Measurements from ENCODE around the gene BARD1. TPM values are rescaled to one million over a fixed set of nuclear protein-coding genes. Genes with fewer than 3 reads are reported as not detected.

The BARD1 gene
- total RNA-seq, 1 experiment from 2014 or later: 20.0 TPM

GRCh38 chr2:214750529-214750928, 59.0 kb downstream of the BARD1 start:
- no peak overlapping the region for H3K4me2 ChIP-seq (ENCODE audit: low read length)
- no TSS peak for BruUV-seq (replicated peaks)
- H3K36me3 ChIP-seq (ENCODE audit: low read depth, low read length): peaks cover 21% of the 10 kb centered on the region; the same call in 1 of the 2 replicates
- no peaks in the 10 kb centered on the region for H3K9me2 ChIP-seq (replicated peaks; ENCODE audit: low read length)
- no peaks in the 10 kb centered on the region for H3K27me3 ChIP-seq (ENCODE audit: low read length)
- CTCF ChIA-PET: no interaction called here
- no peak for TF ChIP-seq EZH2phosphoT487 (IDR thresholded peaks at IDR 0.05; ENCODE audit: borderline replicate concordance, low read length)
- no peak for TF ChIP-seq CTCF (conservative IDR thresholded peaks at IDR 0.05; ENCODE audit: low read depth, low read length)
- no peak for TF ChIP-seq EZH2 (IDR thresholded peaks at IDR 0.05; ENCODE audit: low read length, unreplicated experiment)
- H3K79me2 ChIP-seq (ENCODE audit: low read length): no peaks in the 10 kb centered on the region; the same call in 1 of the 2 replicates
- no peak overlapping the region for H3K9ac ChIP-seq (ENCODE audit: low read length)
- no peak overlapping the region for H2AFZ ChIP-seq (ENCODE audit: low read length)
- H3K9me3 ChIP-seq (ENCODE audit: low read length): no peaks in the 10 kb centered on the region
- POLR2A ChIA-PET (ENCODE audit: unreplicated experiment): no interaction called here
- ATAC-seq (no peak), DNase-seq (no peak)
- H3K27ac ChIP-seq (ENCODE audit: low read length): no peak overlapping the region
- no peak overlapping the region for H3K4me3 ChIP-seq (ENCODE audit: low read length)
- no peaks in the 10 kb centered on the region for H4K20me1 ChIP-seq (ENCODE audit: low read length)
- H3K4me1 ChIP-seq (ENCODE audit: insufficient read depth, low read length): no peaks in the 10 kb centered on the region
- H3F3A ChIP-seq (ENCODE audit: low read length, unreplicated experiment): no peaks in the 10 kb centered on the region
- intact Hi-C loops (cut with micrococcal nuclease): no loop called here

GRCh38 chr2:214747992-214748391, 61.5 kb downstream of the BARD1 start:
- no TSS peak for BruUV-seq (replicated peaks)
- Histone ChIP-seq H3K79me2 (ENCODE audit: low read length) (no peaks in the 10 kb centered on the region; the same call in 1 of the 2 replicates), H3K4me2 (ENCODE audit: low read length) (no peak overlapping the region), H3K27ac (ENCODE audit: low read length) (no peak overlapping the region), H3K9ac (ENCODE audit: low read length) (no peak overlapping the region), H3K36me3 (ENCODE audit: low read depth, low read length) (peaks cover 36% of the 10 kb centered on the region), H3K4me3 (ENCODE audit: low read length) (no peak overlapping the region), H3F3A (ENCODE audit: low read length, unreplicated experiment) (no peaks in the 10 kb centered on the region), H3K9me3 (ENCODE audit: low read length) (no peaks in the 10 kb centered on the region), H3K4me1 (ENCODE audit: insufficient read depth, low read length) (no peaks in the 10 kb centered on the region), H2AFZ (ENCODE audit: low read length) (no peak overlapping the region), H4K20me1 (ENCODE audit: low read length) (no peaks in the 10 kb centered on the region), H3K9me2 (replicated peaks; ENCODE audit: low read length) (no peaks in the 10 kb centered on the region), H3K27me3 (ENCODE audit: low read length) (no peaks in the 10 kb centered on the region)
- CTCF ChIA-PET: no interaction called here
- no peak for ATAC-seq
- TF ChIP-seq EZH2phosphoT487 (IDR thresholded peaks at IDR 0.05; ENCODE audit: borderline replicate concordance, low read length) (no peak), CTCF (conservative IDR thresholded peaks at IDR 0.05; ENCODE audit: low read depth, low read length) (no peak), EZH2 (IDR thresholded peaks at IDR 0.05; ENCODE audit: low read length, unreplicated experiment) (no peak)
- DNase-seq: no peak
- intact Hi-C loops (cut with micrococcal nuclease): no loop called here
- POLR2A ChIA-PET (ENCODE audit: unreplicated experiment): no interaction called here

- no peak overlapping the region for H3K27ac ChIP-seq (ENCODE audit: low read length)
- no peak overlapping the region for H3K4me2 ChIP-seq (ENCODE audit: low read length)
- no peak overlapping the region for H3K9ac ChIP-seq (ENCODE audit: low read length)
- H3K4me1 ChIP-seq (ENCODE audit: insufficient read depth, low read length): no peaks in the 10 kb centered on the region
- H3K4me3 ChIP-seq (ENCODE audit: low read length): no peak overlapping the region
- no peaks in the 10 kb centered on the region for H3F3A ChIP-seq (ENCODE audit: low read length, unreplicated experiment)
- intact Hi-C loops (cut with micrococcal nuclease): no loop called here
- DNase-seq (no peak), ATAC-seq (no peak)
- H2AFZ ChIP-seq (ENCODE audit: low read length): no peak overlapping the region
- no TSS peak for BruUV-seq (replicated peaks)
- ChIA-PET POLR2A (ENCODE audit: unreplicated experiment) (no interaction called here), CTCF (no interaction called here)
- H3K9me2 ChIP-seq (replicated peaks; ENCODE audit: low read length): no peaks in the 10 kb centered on the region
- no peaks in the 10 kb centered on the region; the same call in 1 of the 2 replicates for H3K79me2 ChIP-seq (ENCODE audit: low read length)
- H3K27me3 ChIP-seq (ENCODE audit: low read length): no peaks in the 10 kb centered on the region
- no peaks in the 10 kb centered on the region for H3K9me3 ChIP-seq (ENCODE audit: low read length)
- peaks cover 26% of the 10 kb centered on the region for H3K36me3 ChIP-seq (ENCODE audit: low read depth, low read length)
- H4K20me1 ChIP-seq (ENCODE audit: low read length): no peaks in the 10 kb centered on the region
- TF ChIP-seq EZH2 (IDR thresholded peaks at IDR 0.05; ENCODE audit: low read length, unreplicated experiment) (no peak), CTCF (conservative IDR thresholded peaks at IDR 0.05; ENCODE audit: low read depth, low read length) (no peak), EZH2phosphoT487 (IDR thresholded peaks at IDR 0.05; ENCODE audit: borderline replicate concordance, low read length) (no peak)
Measured at GRCh38 chr2:214742119-214742518, 67.4 kb downstream of the BARD1 start.
